Ramos (cell line): ENCODE measurements around the gene EXOC4.
"Not testable (repeated sequence)": the region's sequence is repeated elsewhere in the genome, so short reads cannot be mapped to it uniquely, and the experiment has no call there.

Experiments used
- in situ Hi-C: fragments of 300-500 bp; cut with MboI; formaldehyde crosslinking; loops from one replicate; pipeline ENCODE4 v1.14.3; 2022; ENCODE audit warnings: low sequenced_read_pairs; ENCODE audit not compliant: unreplicated experiment

The EXOC4 gene

DNA sequence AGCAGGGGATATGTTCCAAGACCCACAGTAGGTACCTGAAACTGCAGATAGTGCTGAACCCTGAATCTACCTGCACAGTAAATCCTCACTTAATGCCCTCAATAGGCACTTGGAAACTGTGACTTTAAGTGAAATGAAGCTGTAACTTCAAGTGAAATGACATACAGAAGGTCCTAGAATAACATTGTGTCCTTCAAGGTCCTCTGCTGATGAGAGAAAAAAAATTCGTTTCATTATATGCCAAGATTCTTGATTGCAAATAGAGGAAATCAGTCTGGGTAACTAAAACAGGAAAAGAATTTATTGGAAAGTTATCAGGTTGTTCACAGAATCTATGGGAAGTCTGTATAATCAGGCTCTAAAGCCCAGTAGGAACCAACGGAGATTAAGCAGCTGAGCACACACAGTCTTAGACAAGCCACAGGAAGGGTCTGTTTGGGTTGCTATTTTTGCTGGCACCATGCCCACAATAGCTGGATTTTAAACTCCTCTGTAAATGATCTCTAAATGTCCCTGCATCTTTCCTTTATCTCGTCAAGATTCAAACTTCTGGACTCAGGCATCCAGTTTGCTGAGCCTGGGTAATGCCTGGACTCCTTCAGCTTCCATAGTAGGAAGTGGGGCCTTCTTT, 57.5 kb downstream of the EXOC4 start:
- in situ Hi-C loops = no loop called here

DNA sequence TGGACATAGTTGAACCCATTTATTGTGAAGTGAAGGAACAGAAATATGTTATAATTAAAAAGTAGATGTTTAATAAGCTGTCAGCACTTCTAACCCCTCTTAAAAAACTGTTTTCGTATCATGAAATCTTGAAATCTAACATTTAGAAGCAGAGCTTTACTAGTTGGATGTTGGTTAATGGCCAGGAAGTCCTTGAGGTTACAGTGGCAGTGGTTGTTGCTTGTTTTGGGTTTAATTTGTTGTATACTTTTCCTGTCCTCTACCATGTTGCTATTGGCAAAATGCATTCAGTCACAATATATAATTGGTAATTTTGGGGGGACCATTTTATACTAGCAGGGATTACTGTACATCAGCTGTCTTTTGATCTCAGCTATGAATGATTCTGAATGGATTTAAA, 60.7 kb downstream of the EXOC4 start:
- in situ Hi-C loops = no loop called here

- in situ Hi-C loops = no loop called here
Measured at GRCh38 chr7:133314084-133314483, 61.2 kb downstream of the EXOC4 start.

DNA sequence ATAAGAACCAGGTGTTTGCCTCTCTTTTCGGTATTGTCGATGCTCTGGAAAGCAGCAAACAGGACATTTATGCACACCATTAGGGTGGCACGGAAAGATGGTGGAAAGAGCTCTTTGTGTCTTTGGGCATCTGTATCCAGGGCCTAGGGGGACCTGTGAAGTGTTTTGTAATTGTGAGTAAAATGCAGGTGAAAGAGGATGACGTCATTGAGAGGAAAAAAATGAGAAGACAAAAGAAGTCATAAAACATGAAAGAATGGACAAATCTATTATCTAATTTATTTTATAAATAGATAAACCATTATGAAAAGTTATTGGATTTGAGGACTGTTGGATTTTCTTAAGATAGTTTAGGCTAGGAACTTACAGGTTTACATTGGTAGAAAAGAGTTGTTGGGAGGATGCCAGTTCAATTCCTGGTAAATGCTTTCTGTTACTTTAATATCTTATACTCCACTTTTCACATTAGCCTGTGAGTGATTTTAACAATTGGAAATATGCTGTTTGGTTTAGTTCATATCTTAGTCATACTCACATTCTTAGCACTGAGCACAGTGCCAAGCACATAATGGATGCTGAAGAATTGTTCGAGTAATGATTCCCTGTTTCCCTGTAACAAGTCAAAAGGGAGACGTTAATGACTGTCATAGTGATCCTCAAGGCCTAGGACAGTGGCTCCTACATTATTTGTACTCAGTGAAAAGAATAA, 62.6 kb downstream of the EXOC4 start:
- in situ Hi-C loops = no loop called here

- in situ Hi-C loops = no loop called here
Measured at GRCh38 chr7:133319842-133320241, 67.0 kb downstream of the EXOC4 start.

GRCh38 chr7:133320891-133321290, 68.0 kb downstream of the EXOC4 start:
- in situ Hi-C loops = no loop called here

GRCh38 chr7:133321366-133321765, 68.5 kb downstream of the EXOC4 start:
- in situ Hi-C loops = not testable (repeated sequence)

DNA sequence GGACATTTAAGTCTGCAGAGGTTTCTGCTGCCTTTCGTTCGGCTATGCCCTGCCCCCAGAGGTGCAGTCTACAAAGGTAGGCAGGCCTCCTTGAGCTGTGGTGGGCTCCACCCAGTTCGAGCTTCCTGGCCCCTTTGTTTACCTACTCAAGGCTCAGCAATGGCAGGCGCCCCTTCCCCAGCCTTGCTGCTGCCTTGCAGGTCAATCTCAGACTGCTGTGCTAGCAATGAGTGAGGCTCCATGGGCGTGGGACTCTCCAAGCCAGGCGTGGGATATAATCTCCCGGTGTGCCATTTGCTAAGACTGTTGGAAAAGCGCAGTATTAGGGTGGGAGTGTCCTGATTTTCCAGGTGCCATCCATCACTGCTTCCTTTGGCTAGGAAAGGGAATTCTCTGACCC, 73.9 kb downstream of the EXOC4 start:
- in situ Hi-C loops = not testable (repeated sequence)

DNA sequence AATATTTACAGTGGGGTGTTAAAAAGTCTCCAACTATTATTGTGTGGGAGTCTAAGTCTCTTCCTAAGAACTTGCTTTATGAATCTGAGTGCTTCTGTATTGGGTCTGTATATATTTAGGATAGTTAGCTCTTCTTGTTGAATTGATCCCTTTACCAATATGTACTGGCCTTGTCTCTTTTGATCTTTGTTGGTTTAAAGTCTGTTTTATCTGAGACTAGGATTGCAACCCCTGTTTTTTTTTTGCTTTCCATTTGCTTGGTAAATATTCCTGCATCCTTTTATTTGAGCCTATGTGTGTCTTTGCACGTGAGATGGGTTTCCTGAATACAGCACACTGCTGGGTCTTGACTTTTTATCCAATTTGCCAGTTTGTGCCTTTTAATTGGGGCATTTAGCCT, 75.1 kb downstream of the EXOC4 start:
- in situ Hi-C loops = not testable (repeated sequence)

- in situ Hi-C loops = no loop called here
Measured at GRCh38 chr7:133330085-133330484, 77.2 kb downstream of the EXOC4 start.

- in situ Hi-C loops = no loop called here
Measured at GRCh38 chr7:133331861-133332260, 79.0 kb downstream of the EXOC4 start.

DNA sequence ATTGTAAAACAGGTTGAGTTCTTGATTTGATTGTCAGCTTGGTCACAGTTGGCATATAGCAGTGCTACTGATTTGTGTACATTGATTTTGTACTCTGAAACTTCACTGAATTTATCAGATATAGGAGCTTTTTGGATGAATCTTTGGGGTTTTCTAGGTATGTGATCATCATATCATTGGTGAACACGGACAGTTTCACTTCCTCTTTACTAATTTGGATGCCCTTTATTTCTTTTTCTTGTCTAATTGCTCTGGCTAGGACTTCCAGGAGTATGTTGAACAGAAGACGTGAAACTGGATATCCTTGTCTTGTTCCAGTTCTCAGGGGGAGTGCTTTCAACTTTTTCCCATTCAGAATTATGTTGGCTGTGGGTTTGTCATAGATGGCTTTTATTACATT, 86.9 kb downstream of the EXOC4 start:
- in situ Hi-C loops = no loop called here

GRCh38 chr7:133344275-133344674, 91.4 kb downstream of the EXOC4 start:
- in situ Hi-C loops = no loop called here

DNA sequence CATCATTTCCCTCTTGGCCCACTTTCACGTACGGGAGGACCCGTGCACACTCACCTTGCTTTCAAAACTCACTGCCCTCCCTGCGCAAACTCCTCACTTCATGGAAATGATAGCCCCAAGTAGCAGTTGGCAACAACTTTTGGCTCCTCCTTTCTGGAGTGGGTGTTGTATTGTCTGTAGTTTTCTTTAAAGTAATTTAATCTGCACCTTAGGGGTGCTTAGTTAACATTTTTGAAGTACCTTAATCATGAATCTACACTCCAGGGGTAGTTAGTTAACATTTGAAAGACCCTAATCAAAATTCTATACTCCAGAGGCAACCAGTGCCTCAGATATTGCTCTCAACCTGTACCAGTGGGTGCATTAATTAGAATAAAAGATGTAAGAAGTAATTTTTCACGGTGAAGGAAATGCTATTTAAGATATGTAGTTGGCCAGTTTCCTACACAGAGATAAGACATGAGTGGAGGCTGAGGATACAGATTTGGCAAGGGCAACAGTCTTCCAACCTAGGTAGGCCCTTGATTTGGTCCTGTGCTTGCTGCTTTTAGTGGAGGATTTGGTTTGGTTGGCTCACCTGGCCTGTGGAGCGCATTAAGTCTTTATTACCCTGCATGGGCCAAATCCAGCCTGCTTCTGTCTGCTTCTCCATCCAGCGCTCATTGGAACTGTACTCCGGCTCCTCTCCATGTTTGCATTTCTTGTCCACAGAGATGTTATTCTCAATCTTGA, 93.0 kb downstream of the EXOC4 start:
- in situ Hi-C loops = no loop called here

DNA sequence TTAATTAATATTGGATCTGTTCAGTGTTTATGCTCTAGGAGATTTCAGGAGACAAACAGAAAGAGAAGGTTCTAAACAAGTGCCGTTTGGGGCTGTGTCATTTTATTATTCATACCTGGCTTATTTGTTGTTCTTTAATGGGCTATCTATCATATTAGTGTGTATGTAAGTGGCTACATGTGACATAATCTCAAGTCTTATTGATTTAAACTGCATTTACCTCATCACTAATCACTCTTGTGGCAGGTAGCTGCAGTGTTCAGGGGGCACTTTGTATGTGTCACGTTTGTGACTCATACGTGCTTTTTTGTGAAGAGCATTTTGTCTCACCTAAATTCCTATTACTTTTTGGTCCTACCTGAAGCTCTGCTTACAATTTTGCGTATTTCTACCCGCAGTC, 95.4 kb downstream of the EXOC4 start:
- in situ Hi-C loops = no loop called here

GRCh38 chr7:133349101-133349500, 96.2 kb downstream of the EXOC4 start:
- in situ Hi-C loops = no loop called here

- in situ Hi-C loops = no loop called here
Measured at GRCh38 chr7:133352430-133352829, 99.6 kb downstream of the EXOC4 start.

DNA sequence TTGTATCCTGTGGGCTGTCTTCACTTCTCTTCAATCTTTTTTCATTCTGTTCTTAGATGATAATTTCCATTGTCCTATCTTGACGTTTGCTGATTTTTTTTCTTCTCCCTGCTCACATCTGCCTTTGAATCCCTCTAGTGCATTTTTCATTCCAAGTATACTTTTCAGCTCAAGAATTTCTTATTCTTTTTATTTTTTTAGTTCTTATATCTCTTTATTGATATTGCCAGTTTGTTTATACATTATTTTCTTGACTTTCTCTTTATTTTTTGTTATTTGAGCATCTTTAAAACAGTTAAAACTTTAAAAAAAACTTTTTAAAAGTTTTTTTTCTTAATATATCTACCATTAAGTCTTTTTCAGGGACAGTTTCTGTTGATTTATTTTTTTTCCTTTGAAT, 100.9 kb downstream of the EXOC4 start:
- in situ Hi-C loops = no loop called here

DNA sequence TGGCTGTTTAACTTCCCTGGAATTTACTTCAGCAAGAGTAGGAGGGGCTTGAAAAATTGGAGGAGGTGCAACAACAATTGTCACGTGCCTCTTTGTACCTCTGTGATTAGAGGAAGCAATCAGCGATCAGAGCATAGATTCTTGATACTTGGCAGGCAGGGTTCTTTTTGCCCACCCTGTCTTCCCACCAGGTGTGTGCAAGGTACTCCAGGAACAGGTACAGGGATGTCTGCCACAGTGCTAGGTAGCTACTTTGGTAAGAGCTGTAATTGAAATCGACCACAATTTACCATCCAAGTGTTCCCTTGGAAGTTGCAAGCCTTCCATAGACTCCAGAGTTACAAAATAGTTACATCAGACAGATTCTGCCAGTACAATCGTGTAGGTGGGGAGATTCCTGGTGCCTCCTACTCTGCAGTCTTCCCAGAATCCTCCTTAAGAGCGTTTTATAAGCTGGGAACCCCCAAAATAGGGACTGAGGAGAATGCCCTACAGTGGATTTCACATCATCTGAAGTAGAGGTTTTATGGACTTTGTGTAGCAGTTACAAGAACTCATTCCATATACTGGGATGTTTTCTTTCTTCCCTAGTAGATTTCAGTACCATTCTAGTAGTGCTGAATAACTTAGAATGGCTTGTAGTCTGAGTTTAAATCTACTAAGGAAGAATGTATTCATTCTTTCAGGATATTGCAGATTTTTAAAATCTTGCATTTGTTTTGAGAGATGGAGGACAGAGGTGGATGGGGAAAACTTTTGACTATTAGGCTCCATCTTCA, 101.9 kb downstream of the EXOC4 start:
- in situ Hi-C loops = no loop called here

- in situ Hi-C loops = no loop called here
Measured at GRCh38 chr7:133355325-133355708, 102.4 kb downstream of the EXOC4 start.

GRCh38 chr7:133355822-133356221, 102.9 kb downstream of the EXOC4 start:
- in situ Hi-C loops = no loop called here
